Activated CD4-positive, CD25-positive, alpha-beta regulatory T cell treated with anti-CD3 and anti-CD28 coated beads, Interleukin-2, amount 50 U/mL, for 16 hours (primary cell): ENCODE results near the gene GMDS.
"Not testable (repeated sequence)": the region's sequence is repeated elsewhere in the genome, so short reads cannot be mapped to it uniquely, and the experiment has no call there.

Source experiments
- DNase-seq: peaks from one replicate; pipeline ENCODE4 v3.0.0-alpha.2; 2020; ENCODE audit warnings: low read depth, low spot score

GMDS gene

DNA sequence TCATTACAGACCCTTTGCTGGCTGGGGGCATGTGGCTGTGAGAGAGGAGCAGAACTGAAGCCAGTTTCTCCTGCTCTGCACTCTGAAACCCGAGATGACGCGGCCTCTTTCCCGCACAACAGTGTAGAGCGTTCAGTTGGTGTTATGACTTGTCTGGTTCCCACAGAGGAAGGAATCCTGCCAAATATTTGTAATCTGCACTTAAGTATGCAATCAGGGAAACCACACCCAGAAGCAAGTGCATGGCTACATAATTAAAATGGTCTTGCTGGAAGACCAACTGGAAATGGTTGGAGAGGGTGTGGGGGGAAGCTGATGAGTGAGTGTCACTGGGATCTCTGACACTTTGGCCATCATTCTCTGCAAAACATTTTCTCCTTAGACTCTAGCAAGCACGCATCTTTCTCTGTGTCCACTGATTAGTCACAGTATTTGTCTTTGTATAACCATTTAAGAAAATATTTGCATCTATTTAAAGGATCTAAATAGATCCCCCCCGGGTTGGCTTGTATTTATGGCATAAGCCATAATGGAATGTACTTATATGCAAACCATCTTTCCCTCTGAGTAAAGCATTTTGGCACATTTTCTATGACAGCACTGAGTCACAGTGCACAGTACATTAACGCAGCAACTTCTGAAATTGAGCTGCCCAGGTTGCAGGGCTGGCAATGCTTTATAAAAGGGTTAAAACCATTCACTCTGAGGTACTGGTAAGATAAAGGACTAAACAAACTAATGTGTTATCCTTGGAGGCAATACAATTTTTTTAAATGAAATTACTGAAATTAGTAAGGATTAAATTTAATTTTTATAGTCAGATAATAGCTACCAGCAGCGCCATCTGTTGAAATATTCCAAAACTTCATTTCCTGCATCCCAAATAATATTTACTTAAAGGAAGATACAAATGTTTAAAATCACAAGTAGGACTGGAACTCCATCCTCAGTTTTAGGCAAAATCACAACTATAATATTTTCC, 559.0 kb downstream of the GMDS start:
- no peak for DNase-seq

DNA sequence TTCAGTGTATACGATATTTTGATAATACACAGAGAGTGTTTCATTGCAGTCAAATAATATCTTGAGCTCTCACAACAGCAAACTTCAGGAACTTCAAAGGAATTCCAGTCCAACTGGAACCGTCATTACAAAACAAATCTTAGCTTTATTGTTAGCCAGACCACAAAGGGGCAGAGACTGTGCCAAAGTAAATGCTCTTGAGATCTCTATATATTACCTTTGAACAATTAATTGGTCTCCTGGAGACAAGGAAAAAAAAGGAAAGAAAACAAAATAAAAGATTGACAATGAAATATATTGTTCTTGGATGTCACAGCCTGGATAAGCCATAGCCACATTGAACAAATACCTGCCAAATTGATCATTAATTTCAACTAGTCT, 565.7 kb downstream of the GMDS start:
- no peak for DNase-seq

DNA sequence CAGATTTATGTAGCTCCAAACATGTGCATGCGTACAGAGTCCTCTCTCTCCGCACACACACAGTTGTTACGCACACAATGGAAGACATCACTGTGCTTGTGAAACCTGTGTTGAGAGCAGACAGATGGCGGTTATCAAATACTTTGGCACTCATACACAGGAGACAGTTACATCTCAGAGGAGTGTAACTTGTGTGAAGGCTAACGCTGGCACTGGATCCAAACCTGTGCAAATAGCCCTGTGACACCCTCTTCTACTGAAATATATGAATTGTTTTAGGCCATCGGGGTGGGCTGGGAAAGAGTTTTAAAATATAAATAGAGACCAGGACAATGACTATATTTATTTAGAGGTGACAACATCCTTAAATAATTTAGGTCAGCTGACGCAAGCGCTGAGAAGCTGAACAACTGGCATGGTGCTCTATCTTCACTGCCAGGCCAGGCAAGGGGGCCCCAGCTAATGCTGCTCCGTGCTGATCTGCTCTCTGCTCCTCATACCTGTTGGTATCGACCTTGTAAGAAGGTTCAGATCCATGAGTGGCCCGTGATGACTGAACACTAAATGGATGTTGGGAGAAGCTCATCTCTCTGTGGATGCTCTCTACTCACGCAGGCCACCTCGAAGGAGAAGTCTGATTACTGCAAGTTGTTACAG, 566.2 kb downstream of the GMDS start:
- no peak for DNase-seq

DNA sequence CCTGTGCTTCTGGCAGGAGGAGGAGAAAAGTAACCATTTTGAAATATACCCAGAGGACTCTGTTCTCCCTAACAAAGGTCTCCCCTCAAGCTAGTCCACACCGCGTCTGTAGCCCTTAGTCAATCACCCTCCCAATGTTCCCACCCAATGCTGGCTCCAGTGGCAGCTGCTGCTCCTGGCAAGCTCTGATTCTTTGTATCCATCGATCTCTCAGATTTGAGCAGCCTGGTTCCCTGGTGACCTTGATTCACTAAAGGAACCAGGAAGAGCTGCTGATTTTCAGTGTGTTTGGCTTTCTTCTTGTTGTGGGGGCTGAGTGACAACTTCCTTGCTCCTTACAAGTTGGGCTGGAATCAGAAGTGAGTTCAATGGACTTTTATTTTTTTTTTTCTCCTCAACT, 567.2 kb downstream of the GMDS start:
- no peak for DNase-seq

DNA sequence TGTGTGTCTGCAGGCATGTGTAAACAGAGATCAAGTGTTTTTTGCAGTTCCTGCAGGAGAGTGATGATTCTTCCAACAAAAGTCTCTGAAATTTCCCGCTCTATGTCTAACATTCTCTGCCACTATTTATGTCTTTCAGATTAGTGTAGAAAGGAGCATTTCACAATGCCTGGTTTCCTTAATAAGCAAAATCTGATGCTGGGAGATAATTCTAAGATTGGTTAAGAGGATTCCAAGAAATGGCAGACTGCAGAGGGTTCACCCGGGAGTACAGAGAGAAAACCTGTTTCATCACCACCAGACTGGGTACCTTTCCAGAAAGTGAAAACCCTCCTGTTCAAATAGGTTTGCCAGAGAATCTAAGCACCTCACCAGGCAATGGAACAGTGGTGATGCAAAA, 573.0 kb downstream of the GMDS start:
- no peak for DNase-seq

DNA sequence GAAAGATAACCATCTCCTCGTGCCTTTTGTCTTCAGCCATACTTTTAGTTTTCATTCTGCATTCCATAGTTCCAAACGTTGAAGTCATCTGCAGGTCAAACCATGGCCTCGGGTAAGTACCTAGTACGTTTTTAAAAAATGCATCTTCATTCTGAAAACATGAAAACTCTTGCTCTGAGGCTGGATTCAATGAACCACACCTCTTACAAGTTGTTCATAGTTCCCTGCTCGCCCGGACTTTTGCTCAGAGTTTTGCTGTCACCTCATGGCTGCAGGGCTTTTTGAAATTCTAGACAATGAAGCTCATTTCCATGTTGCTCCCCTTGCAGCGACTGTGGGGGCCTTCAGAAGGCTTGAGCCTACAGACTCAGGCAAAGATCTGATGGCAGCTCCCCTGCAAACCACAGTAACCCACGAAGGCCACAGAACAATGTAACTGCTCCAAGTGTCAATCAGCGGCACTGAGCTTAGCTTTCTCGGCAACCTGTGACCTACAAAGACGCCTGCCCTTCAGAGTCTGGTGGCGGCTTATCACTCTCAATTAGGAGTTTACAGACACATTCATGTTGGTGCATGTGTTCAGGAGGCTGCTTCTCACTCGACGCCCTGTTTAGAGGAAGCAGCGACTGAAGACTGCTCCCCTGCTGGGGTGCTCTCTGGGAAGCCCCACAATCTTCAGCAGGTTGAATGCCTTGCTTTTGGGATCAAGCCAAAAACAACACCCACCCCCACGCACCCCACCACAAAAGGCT, 574.5 kb downstream of the GMDS start:
- no peak for DNase-seq

DNA sequence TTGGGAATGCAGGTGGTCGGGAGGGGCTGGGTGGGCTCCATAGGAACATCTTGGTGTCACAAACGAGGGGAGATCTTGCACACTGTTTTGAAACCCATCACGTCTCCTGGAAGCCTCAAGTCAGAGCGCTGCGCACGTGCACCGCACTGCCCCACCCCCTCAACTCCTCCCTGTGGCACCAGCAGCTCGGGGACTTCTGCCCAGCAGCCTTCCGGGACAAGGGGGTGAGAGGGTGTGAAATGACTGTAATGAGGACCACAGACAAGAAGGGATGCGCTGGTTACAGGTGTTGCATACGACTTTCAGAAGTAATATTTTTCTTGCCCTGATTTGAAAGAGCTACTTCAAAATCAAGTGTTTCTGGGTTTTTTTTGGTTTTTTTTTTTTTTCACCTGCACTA, 575.4 kb downstream of the GMDS start:
- DNase-seq = no peak

DNA sequence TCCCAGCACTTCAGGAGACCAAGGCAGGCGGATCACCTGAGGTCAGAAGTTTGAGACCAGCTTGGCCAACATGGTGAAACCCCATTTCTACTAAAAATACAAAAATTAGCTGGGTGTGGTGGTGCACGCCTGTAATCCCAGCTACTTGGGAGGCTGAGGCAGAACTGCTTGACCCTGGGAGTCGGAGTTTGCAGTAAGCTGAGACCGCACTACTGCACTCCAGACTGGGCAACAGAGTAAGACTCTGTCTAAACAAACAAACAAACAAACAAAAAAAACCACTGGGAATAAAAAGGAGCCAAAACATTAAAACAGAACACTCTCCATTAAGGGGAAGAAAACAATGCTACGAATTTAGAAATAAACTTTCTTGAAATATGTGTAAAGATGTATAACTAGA, 576.9 kb downstream of the GMDS start:
- DNase-seq = not testable (repeated sequence)

DNA sequence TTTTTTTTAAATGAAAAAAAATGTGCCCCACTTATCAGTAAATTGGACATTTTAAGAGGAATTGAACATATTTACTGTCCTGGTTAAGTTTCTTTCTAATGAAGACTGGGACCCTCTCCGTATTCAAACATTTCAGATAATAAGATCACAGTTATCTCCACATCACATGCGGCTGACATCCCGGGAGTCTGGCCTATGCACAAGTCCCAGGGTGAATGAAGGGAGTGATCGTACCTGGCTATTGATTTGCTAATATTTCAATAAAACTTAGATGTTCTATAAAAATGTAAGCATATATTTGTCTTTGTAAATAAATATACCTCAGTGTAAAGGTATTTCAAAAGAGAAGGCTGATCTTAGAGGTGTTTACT, 577.6 kb downstream of the GMDS start:
- no peak for DNase-seq

DNA sequence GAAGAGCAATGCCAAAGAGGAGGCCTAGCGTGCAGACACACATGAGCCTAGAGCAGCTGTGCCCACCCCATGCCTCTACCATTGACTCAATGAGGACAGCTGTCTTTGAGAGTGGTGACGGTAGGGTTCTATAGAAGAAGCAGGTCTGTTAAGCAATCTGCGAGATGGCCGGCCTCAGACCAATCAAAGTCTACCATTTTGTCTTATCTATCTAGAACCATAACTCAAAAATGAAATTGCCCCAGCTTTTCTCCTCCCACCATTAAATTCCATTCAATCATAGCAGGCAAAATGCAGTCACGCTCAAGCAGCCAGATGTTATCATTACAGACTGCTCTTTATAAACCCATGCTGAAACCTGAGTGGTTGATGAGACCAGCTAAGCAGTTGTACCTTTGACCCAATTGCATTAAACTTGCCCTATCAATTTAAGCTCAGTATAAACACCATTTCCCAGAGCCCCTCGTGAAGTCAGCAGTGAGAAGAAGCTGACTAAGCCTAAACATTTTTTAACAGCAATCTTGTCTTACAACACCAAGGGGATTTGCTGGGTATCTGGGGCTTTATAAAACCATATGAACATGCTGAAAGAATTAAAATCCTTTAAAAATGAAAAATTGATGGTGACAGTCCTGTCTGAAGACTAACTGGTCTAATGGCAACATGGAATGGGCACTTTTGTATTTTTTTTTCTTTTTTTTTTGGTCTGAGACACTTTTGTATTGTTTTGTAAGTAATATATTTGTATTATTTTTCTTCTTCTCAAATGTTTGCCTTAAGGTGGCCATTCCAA, 578.2 kb downstream of the GMDS start:
- no peak for DNase-seq

DNA sequence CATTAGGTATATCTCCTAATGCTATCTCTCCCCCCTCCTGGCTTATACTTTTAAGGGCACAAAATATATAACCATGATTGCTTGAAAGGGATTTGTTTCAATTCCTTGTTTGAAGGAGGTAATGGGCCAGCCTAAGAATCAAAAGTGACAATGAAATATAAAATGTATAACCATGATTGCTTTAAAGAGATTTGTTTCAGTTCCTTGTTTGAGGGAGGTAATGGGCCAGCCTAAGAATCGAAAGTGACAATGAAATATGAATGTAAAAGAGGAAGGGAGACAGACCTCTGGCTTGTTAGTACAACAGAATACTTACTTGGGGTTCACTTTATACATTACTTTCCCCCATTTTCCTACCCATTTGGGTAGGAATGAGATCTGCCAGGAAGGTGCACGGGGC, 580.2 kb downstream of the GMDS start:
- no peak for DNase-seq

DNA sequence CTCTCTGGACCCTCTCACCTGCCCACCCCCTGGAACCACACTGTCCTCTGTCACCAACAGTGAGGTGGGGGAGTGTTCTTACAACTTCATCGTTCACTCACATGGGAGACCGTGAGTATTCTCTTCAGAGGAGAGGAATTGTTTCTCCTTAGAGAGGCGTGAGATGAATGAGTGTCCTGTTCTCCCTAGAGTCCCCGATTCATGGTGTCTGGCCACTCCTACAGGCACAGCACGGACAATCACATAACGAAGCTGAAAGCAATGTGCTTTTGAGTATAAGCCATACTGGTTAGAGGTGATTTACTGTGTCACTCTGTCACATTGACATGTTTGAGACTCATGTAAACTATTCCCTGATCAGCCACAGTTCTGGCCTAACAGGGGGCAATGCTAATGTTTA, 581.1 kb downstream of the GMDS start:
- DNase-seq = no peak

DNA sequence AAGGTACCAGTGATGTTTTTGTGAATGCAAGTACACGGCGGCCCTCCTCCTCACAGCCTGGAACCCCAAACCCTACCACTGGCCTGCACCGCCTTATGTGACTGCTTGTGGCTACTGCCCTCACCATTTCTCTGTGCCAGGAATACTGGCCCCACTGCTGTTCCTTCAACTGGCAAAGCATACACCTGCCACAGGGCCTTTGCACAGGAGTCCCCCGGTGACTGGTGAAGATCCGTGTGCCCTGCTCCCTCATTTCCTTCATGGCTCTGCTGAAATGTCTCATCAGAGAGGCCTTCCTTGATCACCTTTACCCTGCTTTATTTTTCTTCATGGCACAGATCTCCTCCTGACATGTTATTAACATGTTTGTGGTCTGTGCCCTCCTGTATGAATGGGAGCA, 581.9 kb downstream of the GMDS start:
- no peak for DNase-seq

DNA sequence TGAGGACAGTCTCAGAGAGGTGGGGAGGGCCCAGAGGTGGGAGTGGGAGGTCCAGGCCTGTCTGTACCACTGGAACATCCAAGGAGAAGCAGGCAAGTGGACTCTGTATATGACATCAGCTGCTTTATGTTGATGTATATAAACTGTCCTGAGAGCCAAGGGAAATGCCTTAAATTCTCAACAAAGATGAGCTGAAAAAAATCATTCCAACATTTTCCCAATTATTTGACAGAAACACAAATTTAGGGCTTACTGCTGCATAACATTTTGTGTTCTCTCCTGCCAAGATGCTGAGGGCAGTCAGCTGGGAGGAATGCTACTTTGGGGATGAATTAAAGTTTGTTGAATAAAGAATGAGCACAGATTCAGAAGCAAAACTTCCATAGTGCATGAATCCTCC, 582.9 kb downstream of the GMDS start:
- no peak for DNase-seq

DNA sequence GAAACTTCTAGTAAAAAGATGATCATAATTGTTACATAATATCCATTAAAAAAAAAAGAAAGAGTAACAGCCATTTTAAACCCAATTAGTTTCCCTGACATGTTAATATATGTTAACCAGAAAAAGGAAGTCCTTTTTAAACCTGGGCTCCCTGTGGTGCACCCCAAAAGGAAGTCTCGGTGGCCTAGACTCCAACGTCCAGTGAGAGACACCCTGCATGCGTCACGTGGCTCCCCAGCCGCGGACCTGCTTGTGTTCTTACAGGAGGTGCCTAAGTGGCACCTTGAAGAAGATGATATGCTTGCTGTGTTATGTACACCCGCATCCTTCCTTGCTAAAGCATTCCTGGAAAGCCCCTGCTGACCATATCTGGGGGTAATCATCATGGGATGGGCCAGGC, 585.6 kb downstream of the GMDS start:
- no peak for DNase-seq

DNA sequence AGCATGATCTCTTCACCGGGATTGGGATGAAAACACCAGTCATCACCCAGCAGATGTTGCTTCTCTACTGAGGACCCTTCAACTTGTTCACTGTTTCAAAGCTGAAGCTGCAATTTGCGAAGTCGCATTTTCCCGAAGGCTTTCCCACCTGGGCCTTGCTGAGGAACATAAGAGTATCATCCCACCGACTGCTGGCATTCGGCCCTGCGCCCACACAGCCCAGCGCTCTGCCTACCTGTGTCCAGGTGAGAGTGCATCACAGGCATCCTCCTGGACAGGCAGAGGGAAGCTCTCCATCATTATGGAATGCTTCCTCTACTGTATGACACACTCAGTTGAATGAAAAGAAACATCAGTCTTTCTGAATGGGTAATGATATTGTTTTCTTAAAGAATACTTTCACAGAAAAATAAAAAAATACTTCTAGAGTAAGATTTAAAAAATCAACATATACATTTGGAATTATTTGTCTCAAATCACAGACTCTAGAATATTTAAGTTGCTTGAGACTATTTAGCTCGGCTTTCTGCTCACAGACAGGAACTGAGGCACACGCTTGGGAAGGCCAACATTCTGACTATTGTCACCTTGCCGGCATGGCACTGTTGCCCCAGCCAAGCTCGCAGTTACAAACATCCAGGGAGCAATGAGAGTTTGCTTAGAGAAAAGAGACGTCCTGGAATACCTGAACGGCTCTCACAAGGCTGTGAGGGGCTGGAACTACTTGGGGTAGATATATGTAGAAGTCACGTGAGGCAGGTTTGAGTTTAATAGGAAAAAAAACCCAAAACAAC, 587.0 kb downstream of the GMDS start:
- DNase-seq = no peak

DNA sequence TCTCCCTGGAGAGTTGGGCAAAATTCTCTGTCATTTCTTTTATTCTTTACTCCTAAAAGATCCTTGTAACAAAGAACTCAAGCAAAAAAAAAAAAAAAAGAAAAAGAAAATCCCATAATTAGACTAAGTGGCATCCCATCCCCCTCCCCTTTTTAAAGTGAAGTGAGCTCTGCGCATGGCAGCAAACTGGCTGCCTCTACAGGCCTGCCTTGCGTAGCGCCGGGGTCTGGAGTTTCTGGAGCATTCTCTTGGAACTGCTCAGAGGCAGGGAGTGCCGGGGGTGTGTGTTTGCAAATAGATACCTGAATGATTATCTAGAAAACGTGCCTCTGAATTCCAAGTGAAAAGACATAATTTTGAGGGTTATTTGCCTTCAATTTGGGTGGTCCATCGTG, 587.6 kb downstream of the GMDS start:
- DNase-seq = no peak

DNA sequence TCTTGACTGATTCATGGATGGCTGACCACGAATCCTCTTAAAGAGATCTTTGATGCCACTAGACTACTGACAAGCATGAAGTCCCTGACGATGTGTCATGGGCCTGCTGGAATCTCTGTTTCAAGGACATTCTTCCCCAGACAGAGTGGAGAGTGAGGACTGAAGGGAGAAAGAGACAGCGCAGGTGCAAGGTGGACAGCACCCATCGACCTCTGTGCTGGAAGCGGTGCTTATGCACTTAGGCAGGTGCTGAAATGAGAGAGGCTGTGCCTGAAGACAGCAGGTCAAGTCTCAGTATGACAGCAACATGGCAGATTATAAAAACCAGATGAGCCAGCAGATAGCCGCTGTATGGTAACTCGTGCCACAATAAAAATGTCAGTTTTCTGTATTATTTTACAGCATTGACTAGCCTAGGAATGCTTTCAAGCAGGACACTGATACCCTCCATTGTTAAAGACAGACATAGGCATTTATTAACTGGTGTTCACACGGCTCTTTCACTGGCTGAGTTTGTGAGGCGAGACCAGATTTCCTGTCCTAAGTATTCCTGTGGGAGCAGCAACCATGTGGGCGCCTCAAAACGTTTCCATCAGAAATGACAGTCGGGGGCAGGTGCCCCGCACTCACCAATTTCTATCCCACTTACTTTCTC, 588.2 kb downstream of the GMDS start:
- no peak for DNase-seq

DNA sequence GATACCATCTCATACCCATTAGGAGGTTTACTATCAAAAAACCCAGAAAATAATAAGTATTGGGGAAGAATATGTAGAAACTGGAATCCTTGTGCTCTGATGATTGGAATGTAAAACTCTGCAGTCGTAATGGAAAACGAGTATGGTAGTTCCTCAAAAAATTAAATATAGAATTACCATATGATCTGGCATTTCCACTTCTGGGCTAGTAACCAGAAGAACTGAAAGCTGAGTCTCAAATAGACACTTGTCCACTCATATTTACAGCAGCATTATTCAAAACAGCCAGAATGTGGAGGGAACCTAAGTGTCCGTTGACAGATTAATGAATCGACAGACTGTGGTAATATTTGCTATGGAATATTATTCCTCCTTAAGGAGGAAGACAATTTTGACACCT, 591.4 kb downstream of the GMDS start:
- no peak for DNase-seq

DNA sequence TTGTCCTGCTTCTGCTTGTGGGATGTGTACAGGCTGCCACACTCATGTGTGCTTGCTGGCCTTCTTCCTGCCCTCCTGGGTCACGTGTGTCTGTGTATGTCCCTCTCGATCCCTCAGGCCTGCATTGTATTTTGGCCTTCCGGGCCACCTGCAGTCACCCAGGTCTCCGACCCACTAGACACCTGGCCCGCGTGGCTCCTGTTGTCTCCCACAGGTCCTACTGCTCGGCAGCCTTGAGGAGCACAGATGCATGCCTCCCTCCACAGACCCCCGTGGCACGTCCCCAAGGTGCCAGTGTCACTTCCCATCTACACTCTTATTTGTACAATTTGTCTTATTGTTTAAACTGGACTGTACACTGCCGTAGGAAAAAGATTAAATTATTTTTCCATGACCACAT, 592.6 kb downstream of the GMDS start:
- DNase-seq = no peak
